Measurements from ENCODE around the gene FIGNL2.
A peak's percentile ranks its signal among the peaks of the same experiment; 100 is the strongest.
"Not testable (repeated sequence)": the region's sequence is repeated elsewhere in the genome, so short reads cannot be mapped to it uniquely, and the experiment has no call there.

The FIGNL2 gene

DNA sequence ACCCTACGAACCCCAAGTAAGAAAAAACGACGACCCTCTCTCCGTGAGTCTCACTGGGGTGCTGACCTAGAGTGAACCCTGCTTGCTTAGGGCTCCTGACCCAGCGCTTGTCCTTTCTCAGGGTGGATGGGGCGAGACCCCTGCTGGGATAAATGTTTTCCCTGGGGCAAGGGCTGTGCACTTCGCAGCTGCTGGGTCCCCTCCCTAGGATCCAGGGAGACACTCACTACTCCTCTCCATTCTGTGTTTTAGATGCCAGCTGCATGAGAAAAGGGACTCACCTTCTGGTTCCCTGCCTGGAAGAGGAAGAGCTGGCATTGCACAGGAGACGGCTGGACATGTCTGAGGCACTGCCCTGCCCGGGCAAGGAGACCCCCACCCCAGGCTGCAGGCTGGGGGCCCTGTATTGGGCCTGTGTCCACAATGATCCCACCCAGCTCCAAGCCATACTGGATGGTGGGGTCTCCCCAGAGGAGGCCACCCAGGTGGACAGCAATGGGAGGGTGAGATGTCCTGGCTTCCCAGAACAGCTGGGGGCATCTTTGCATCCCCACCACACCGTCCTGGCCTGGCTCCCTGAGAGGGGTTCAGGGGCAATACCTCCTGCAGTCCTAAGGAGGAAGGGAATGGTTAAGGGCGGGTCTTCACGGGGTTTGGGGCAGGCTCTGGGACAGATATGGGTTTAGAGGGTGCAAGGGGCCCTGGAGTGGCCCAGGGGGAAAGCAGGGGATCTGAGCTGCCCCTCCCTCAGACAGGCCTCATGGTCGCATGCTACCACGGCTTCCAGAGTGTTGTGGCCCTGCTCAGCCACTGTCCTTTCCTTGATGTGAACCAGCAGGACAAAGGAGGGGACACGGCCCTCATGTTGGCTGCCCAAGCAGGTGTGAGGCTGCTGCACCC lies 40.0 kb upstream of the FIGNL2 start:
- H3K36me3 ChIP-seq (ENCODE audit: insufficient read depth, low read length): peaks cover 5% of the 10 kb centered on the region
- no peak overlapping the region for H2AFZ ChIP-seq (ENCODE audit: low read length, unreplicated experiment)
- no peak overlapping the region for H3K4me3 ChIP-seq (ENCODE audit: low read depth, low read length)
- no peaks in the 10 kb centered on the region for H3K27me3 ChIP-seq (ENCODE audit: insufficient read depth, low read length)
- H3K79me2 ChIP-seq (ENCODE audit: control insufficient read depth, insufficient read depth, low read length, unreplicated experiment): no peaks in the 10 kb centered on the region
- no peak overlapping the region for H3K27ac ChIP-seq (ENCODE audit: low read depth, low read length)
- H3K4me1 ChIP-seq (ENCODE audit: control insufficient read depth, insufficient read depth, low read length, unreplicated experiment): peaks cover 9% of the 10 kb centered on the region

DNA sequence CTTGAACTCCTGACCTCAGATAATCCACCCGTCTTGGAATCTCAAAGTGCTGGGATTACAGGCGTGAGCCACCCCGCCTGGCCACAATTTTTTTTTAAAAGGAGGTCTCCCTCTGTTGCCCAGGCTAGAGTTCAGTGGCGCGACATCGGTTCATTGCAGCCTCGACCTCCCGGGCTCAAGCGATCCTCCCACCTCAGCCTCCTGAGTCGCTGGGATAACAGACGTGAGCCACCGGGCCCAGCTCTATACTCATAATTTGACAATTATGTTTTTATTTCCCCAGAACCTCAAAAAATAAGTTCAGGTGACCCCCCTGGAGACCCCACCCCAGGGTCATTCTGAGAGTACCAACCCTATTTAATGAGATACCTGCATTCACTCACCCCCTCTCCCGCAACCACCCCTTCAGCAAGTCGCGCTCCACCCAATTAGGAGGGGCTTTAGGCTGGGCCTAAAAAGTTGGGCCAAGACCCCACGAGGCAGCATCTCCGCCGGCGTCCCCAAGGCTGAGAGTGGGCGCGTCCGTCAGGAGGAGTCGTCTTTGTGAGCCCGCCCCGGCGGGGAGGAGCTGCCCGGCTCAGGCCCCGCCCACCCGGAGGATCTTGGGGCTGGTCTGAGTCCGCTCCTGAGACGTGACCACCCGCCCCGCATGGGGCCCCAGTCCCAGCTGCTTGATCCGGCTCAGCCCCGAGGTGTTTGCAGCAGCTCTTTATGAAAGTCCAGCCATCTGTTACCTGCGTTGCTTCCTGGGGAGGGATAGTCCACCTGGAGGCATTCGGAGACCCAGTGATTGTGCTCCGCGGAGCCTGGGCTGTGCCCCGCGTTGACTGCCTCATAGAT lies 39.2 kb upstream of the FIGNL2 start, which contains the start of gene ANKRD33:
TSS of gene ANKRD33 (plus strand) at position 628 of the 840 bp plus-strand sequence. CDS start at position 712, 84 bp downstream.
- no peaks in the 10 kb centered on the region for H3K27me3 ChIP-seq (ENCODE audit: insufficient read depth, low read length)

DNA sequence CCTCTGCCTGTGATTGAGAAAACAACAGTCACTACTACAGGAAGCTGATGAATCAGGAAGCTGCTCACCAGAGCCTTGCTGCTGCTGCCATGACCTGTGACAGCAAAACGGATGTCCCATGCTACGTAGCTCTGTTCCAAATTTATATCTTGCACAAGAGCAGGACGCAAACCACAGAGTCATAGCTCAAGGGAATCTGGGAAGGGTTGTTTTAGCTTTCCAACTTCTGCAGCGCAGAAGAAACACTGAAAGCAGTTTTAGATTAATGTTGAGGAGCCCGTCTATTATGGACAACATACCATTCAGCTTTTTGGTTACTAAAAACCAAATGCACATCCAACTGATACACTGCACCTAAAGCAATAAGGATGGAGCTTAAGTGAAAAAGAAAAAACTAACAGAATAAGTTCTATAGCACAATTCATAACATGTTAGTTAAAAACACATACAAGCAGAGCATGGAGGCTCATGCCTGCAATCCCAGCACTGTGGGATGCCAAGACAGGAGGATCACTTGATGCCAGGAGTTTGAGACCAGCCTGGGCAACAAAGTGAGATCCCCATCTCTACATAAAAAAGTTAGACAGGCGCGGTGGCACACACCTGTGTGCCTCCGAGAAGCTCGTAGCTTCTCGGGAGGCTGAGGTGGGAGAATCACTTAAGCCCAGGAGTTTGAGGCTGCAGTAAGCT lies 37.6 kb upstream of the FIGNL2 start:
- Histone ChIP-seq H3K4me1 (ENCODE audit: control insufficient read depth, insufficient read depth, low read length, unreplicated experiment) (peaks cover 9% of the 10 kb centered on the region), H3K4me3 (ENCODE audit: low read depth, low read length) (peak overlapping the region; percentile 6), H2AFZ (ENCODE audit: low read length, unreplicated experiment) (peak overlapping the region; percentile 16)

More for the DNA sequence above, 39.2 kb upstream of the FIGNL2 start, which contains the start of gene ANKRD33:
- H3K36me3 ChIP-seq (ENCODE audit: insufficient read depth, low read length): peaks cover 5% of the 10 kb centered on the region
- no peak within 1 kb of the TSS for H2AFZ ChIP-seq (ENCODE audit: low read length, unreplicated experiment)
- H3K4me3 ChIP-seq (ENCODE audit: low read depth, low read length): no peak within 1 kb of the TSS
- peaks cover 9% of the 10 kb centered on the region for H3K4me1 ChIP-seq (ENCODE audit: control insufficient read depth, insufficient read depth, low read length, unreplicated experiment)
- no peak within 1 kb of the TSS for H3K27ac ChIP-seq (ENCODE audit: low read depth, low read length)
- no peaks in the 10 kb centered on the region for H3K79me2 ChIP-seq (ENCODE audit: control insufficient read depth, insufficient read depth, low read length, unreplicated experiment)

DNA sequence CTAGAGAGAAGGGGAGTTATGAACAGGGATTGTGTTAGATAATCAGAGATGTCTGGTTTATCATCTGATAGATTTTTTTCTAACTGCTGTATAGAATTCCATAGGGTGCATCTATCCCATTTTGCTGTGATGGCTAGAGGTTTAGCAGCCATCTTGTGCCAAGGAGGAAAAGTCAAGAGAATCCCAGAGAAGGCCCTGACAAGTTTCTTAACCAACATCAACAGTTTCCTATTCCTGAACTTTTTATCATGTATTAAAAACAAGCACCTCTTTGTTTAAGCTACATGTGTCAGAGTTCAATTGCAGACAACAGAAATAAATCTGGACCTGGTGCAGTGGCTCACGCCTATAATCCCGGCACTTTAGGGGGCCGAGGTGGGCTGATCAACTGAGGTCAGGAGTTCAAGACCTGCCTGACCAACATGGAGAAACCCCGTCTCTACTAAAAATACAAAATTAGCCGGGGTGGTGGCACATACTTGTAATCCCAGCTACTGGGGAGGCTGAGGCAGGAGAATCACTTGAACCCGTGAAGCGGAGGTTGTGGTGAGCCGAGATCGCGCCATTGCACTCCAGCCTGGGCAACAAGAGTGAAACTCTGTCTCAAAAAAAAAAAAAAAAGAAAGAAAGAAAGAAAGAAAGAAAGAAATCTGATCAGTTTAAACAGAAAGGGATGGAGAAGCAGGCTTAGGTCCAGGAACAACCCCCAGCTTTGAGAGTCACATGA lies 36.9 kb upstream of the FIGNL2 start:
- Histone ChIP-seq H2AFZ (ENCODE audit: low read length, unreplicated experiment) (peak overlapping the region; percentile 58), H3K27ac (ENCODE audit: low read depth, low read length) (peak overlapping the region; percentile 70)
- not testable (repeated sequence) for H3K4me3 ChIP-seq (ENCODE audit: low read depth, low read length); H3K4me1 ChIP-seq (ENCODE audit: control insufficient read depth, insufficient read depth, low read length, unreplicated experiment); H3K36me3 ChIP-seq (ENCODE audit: insufficient read depth, low read length); H3K27me3 ChIP-seq (ENCODE audit: insufficient read depth, low read length); H3K79me2 ChIP-seq (ENCODE audit: control insufficient read depth, insufficient read depth, low read length, unreplicated experiment)

More for the DNA sequence above, 37.6 kb upstream of the FIGNL2 start:
- H3K36me3 ChIP-seq (ENCODE audit: insufficient read depth, low read length): peaks cover 5% of the 10 kb centered on the region
- H3K27ac ChIP-seq (ENCODE audit: low read depth, low read length): peak overlapping the region; percentile 70
- no peaks in the 10 kb centered on the region for H3K79me2 ChIP-seq (ENCODE audit: control insufficient read depth, insufficient read depth, low read length, unreplicated experiment)
- H3K27me3 ChIP-seq (ENCODE audit: insufficient read depth, low read length): no peaks in the 10 kb centered on the region

DNA sequence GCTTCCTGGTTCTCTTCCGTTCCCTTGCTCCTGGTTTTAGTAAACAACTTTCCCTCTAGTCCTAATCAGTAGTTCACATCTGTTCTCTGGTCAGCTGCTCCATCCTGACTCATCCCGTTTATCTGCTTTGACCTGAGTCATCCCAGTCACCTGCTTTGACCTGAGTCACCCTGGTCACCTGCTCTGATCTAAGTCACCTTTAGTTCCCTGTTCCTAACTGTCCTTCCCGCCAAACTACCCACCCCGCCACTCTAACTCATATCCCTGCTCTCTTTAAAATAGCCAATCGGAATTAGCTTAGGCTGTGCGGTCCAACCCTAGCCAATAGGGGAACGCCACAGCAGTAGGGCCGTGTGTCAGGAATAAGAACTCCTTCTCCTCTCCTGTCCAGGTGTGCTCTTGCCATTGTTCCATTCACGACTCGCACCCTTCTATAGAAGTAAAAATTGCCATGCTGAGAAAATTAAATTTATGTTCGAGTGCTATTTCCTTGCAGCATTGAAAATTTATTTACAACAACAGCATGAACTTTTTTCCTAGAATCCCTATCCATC lies 36.2 kb upstream of the FIGNL2 start:
- Histone ChIP-seq H3K27me3 (ENCODE audit: insufficient read depth, low read length) (no peaks in the 10 kb centered on the region), H3K4me1 (ENCODE audit: control insufficient read depth, insufficient read depth, low read length, unreplicated experiment) (peaks cover 9% of the 10 kb centered on the region), H3K79me2 (ENCODE audit: control insufficient read depth, insufficient read depth, low read length, unreplicated experiment) (no peaks in the 10 kb centered on the region), H2AFZ (ENCODE audit: low read length, unreplicated experiment) (no peak overlapping the region), H3K36me3 (ENCODE audit: insufficient read depth, low read length) (peaks cover 5% of the 10 kb centered on the region), H3K27ac (ENCODE audit: low read depth, low read length) (peak overlapping the region; percentile 70; the same call in 1 of the 2 replicates), H3K4me3 (ENCODE audit: low read depth, low read length) (no peak overlapping the region)

DNA sequence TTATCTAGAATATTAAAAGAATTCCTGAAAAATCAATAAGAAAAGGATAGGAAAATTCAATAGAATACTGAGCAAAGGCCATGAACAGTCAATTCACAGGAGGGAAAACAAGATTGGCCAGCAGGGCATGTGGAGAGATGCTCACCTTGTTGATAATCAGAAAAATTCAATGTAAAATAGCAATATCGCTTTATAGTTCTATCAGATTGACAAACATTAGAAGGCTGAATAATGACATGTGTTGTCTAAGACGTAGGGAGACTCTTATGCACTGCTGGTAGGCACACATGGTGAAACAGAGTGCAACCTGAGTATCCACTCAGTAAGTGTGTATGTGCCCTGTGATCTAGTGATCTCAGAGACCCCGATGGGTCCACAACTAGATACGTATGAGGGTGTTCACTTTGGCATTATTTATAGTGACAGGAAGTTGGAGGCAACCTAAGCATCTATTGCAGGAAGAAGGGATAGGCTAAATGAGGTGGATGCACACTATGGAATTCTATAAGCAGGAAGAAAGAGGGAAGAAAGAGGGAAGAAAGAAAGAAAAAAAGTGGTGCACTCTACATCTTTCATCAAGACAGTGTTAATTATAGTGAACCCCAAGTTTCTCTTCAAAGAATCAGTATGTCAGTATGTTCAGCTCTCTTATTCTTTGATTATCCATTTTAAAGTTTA lies 35.6 kb upstream of the FIGNL2 start:
- H3K27me3 ChIP-seq (ENCODE audit: insufficient read depth, low read length): no peaks in the 10 kb centered on the region
- H3K36me3 ChIP-seq (ENCODE audit: insufficient read depth, low read length): peaks cover 5% of the 10 kb centered on the region
- no peak overlapping the region for H3K4me3 ChIP-seq (ENCODE audit: low read depth, low read length)
- H3K4me1 ChIP-seq (ENCODE audit: control insufficient read depth, insufficient read depth, low read length, unreplicated experiment): peaks cover 9% of the 10 kb centered on the region
- H2AFZ ChIP-seq (ENCODE audit: low read length, unreplicated experiment): no peak overlapping the region
- H3K79me2 ChIP-seq (ENCODE audit: control insufficient read depth, insufficient read depth, low read length, unreplicated experiment): no peaks in the 10 kb centered on the region
- H3K27ac ChIP-seq (ENCODE audit: low read depth, low read length): no peak overlapping the region

DNA sequence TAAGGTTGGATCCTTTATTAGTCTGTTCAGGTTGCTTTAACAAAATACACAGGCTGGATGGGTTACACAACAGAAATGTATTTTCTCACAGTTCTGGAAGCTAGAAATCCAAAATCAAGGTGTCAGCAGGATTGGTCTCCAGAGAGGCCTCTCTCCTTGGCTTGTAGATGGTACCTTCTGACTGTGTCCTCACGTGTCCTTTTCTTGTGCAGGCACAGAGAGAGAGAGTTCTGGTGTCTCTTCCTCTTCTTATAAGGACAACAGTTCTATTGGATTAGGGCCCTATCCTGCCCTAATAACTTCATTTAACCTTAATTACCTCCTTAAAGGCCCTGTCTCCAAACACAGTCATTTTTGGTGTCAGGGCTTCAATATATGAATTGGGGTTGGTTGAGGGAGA lies 34.8 kb upstream of the FIGNL2 start:
- Histone ChIP-seq H2AFZ (ENCODE audit: low read length, unreplicated experiment) (no peak overlapping the region), H3K4me1 (ENCODE audit: control insufficient read depth, insufficient read depth, low read length, unreplicated experiment) (peaks cover 9% of the 10 kb centered on the region), H3K27ac (ENCODE audit: low read depth, low read length) (no peak overlapping the region), H3K36me3 (ENCODE audit: insufficient read depth, low read length) (peaks cover 5% of the 10 kb centered on the region), H3K79me2 (ENCODE audit: control insufficient read depth, insufficient read depth, low read length, unreplicated experiment) (no peaks in the 10 kb centered on the region), H3K4me3 (ENCODE audit: low read depth, low read length) (no peak overlapping the region), H3K27me3 (ENCODE audit: insufficient read depth, low read length) (no peaks in the 10 kb centered on the region)

DNA sequence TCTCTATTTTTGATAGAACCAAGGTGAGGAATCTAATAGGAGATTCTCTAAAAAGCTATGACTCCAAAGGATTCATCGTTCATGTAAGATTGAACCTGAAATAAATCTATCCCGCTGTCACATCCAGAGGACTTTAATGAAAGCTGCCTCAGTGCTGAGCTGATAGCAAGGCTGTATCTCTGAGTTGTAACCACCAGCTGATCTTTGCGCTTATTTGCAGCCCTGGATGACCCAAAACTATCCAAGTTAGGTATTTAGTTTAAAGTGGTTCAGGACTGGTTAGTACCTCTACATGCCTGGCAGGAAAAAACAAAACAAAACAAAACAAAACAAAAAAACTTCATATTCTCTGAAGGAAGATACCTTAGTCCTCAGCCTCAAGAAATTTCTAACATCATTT lies 30.6 kb upstream of the FIGNL2 start:
- H3K36me3 ChIP-seq (ENCODE audit: insufficient read depth, low read length): no peaks in the 10 kb centered on the region

DNA sequence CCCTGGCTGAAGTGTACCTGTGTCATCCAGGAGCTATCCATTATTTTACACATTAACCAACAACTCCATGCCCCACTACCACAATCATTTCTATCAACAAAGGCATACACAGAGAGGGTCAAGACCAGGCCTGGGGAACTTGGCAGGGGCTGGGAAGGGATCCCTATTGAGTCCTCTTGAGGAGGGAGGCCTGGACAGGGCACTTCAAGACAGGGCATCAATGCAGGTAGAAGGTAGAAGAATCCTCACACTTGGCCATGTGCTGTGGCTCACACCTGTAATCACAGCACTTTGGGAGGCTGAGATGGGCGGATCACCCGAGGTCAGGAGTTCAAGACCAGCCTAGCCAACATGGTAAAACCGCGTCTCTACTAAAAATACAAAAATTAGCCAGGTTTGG lies 26.0 kb upstream of the FIGNL2 start:
- Histone ChIP-seq H3K79me2 (ENCODE audit: control insufficient read depth, insufficient read depth, low read length, unreplicated experiment) (no peaks in the 10 kb centered on the region), H3K36me3 (ENCODE audit: insufficient read depth, low read length) (no peaks in the 10 kb centered on the region), H3K4me1 (ENCODE audit: control insufficient read depth, insufficient read depth, low read length, unreplicated experiment) (no peaks in the 10 kb centered on the region), H3K27ac (ENCODE audit: low read depth, low read length) (no peak overlapping the region), H3K4me3 (ENCODE audit: low read depth, low read length) (no peak overlapping the region), H2AFZ (ENCODE audit: low read length, unreplicated experiment) (no peak overlapping the region), H3K27me3 (ENCODE audit: insufficient read depth, low read length) (peaks cover 16% of the 10 kb centered on the region)

More for the DNA sequence above, 30.6 kb upstream of the FIGNL2 start:
- Histone ChIP-seq H3K4me3 (ENCODE audit: low read depth, low read length) (no peak overlapping the region), H3K27me3 (ENCODE audit: insufficient read depth, low read length) (no peaks in the 10 kb centered on the region), H2AFZ (ENCODE audit: low read length, unreplicated experiment) (no peak overlapping the region), H3K27ac (ENCODE audit: low read depth, low read length) (no peak overlapping the region), H3K4me1 (ENCODE audit: control insufficient read depth, insufficient read depth, low read length, unreplicated experiment) (no peaks in the 10 kb centered on the region), H3K79me2 (ENCODE audit: control insufficient read depth, insufficient read depth, low read length, unreplicated experiment) (no peaks in the 10 kb centered on the region)
